Left lung (tissue), 10 donors: Measurements from ENCODE around the gene KRTAP10-5. TPM values are rescaled to one million over a fixed set of nuclear protein-coding genes. Genes with fewer than 3 reads are reported as not detected.
"Not testable (repeated sequence)": the region's sequence is repeated elsewhere in the genome, so short reads cannot be mapped to it uniquely, and the experiment has no call there.

Experiments used
- ATAC-seq: fragments of 200-7000 bp; cut with Tn5 transposase; one replicate; pipeline ENCODE4 v1.9.1; 2020; ENCODE audit warnings: moderate library complexity
- DNase-seq, 4 donors: peaks; one replicate each; pipeline ENCODE4 v3.0.0-alpha.2; 2013 to 2020
- H3K27ac ChIP-seq, 2 donors: fragments of 200-600 bp; sonication (generic) in 1 of 2; one replicate each; pipeline versions ENCODE4 v1.5.0 to v1.8.0; 2020 to 2021
- H3K27me3 ChIP-seq, 2 donors: fragments of 200-600 bp; sonication (generic) in 1 of 2; one replicate each; pipeline versions ENCODE4 v1.5.0 to v1.8.0; 2020 to 2021
- H3K36me3 ChIP-seq, 2 donors: fragments of 200-600 bp; sonication (generic) in 1 of 2; one replicate each; pipeline versions ENCODE4 v1.5.0 to v1.8.0; 2020 to 2021
- H3K4me1 ChIP-seq, 2 donors: fragments of 200-600 bp; one replicate each; pipeline ENCODE4 v1.8.0; 2021
- H3K4me3 ChIP-seq, 2 donors: fragments of 200-600 bp; sonication (generic) in 1 of 2; one replicate each; pipeline versions ENCODE4 v1.5.0 to v1.8.0; 2020 to 2021; ENCODE audit warnings: mild to moderate bottlenecking in 1 of 2
- H3K9me3 ChIP-seq, 2 donors: fragments of 200-600 bp; sonication (generic) in 1 of 2; one replicate each; pipeline versions ENCODE4 v1.5.0 to v1.8.0; 2020 to 2021
- CTCF ChIP-seq, 2 donors: fragments of 200-600 bp; sonication (generic) in 1 of 2; IDR thresholded peaks; one replicate each; pipeline versions ENCODE4 v1.5.0 to v1.8.0; 2021; ENCODE audit warnings: antibody characterized with exemption in 2 of 2
- intact Hi-C, 2 donors: fragments of 100-400 bp; cut with DNase I; formaldehyde crosslinking; loops; one replicate each; pipeline versions ENCODE4 v1.11.2 to v1.14.2; 2022
- polyA plus RNA-seq, 6 donors: library from polyadenylated mRNA; unstranded; fragments of 120-200 nt; gene quantifications; one replicate each; pipeline ENCODE4 v1.2.1, GENCODE V29; 2013; ENCODE audit not compliant: insufficient read length in 6 of 6
- total RNA-seq, 2 donors: library from RNA; stranded (reverse); fragmentation: NEBNext Ultra II Directional; extraction: Animal tissue kit (Norgen Biotek cat#: 25700); gene quantifications; one replicate each; pipeline ENCODE4 v1.2.1, GENCODE V29; 2021
- donor health status: DM: no; HTN: yes; CAD: no.
- donor health status: DM: no; HTN: no; CAD: no.

The KRTAP10-5 gene
- total and polyA plus RNA-seq, 8 donors, result not detected

GRCh38 chr21:44592446-44593311 is 12.3 kb upstream of the KRTAP10-5 start, which contains the start of gene KRTAP10-6:
TSS of gene KRTAP10-6 (minus strand) at chr21:44592505. CDS start at chr21:44592484, 21 bp downstream.
- Histone ChIP-seq H3K27ac (no peak within 1 kb of the TSS), H3K9me3 (no peaks in the 10 kb centered on the region), H3K27me3 (peaks cover 0 to 37% of the 10 kb centered on the region in 2 donors), H3K4me1 (no peaks in the 10 kb centered on the region), H3K4me3 (no peak within 1 kb of the TSS), H3K36me3 (no peaks in the 10 kb centered on the region)
- ATAC-seq (no peak), DNase-seq (no peak)
- TF ChIP-seq CTCF (IDR thresholded peaks at IDR 0.05), result no peak
- intact Hi-C loops, result no loop called here

GRCh38 chr21:44591801-44592130 is 11.4 kb upstream of the KRTAP10-5 start:
- H3K27me3 ChIP-seq, result peaks cover 0 to 37% of the 10 kb centered on the region in 2 donors
- H3K4me1 ChIP-seq, H3K36me3 ChIP-seq, DNase-seq, H3K27ac ChIP-seq, intact Hi-C loops, H3K9me3 ChIP-seq, ATAC-seq, H3K4me3 ChIP-seq: not testable (repeated sequence)

GRCh38 chr21:44590897-44591800 is 10.7 kb upstream of the KRTAP10-5 start:
- ATAC-seq, H3K9me3 ChIP-seq: not testable (repeated sequence)

DNA sequence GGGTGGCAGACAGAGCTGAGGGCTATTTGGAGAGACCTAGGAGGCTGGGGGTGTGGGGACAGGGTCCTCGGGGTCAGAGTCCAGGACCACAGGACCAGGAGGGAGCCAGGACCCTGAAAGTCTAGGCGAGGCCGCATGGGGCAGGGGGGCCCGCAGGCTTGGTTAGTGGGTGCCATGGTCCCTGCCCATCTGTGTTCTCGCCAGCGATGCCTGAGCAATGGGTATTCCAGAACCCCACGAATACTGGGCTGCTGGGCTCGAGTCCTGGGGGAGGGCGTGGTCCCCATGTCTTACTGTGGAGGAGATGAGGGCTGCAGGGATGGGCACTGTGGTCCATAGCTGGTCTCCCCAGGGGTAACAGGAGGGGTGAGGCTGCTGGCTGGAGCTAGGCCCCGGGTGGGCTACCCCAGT is 9.9 kb upstream of the KRTAP10-5 start:
- no peak for ATAC-seq
- intact Hi-C loops, result no loop called here
- DNase-seq, result no peak
- Histone ChIP-seq H3K9me3 (no peaks in the 10 kb centered on the region), H3K4me3 (no peak overlapping the region), H3K27me3 (peaks cover 0 to 52% of the 10 kb centered on the region in 2 donors), H3K4me1 (no peaks in the 10 kb centered on the region), H3K36me3 (no peaks in the 10 kb centered on the region), H3K27ac (no peak overlapping the region)
- no peak for TF ChIP-seq CTCF (IDR thresholded peaks at IDR 0.05)

More at GRCh38 chr21:44590897-44591800, 10.7 kb upstream of the KRTAP10-5 start:
- H3K36me3 ChIP-seq, DNase-seq, H3K27ac ChIP-seq, H3K4me1 ChIP-seq, H3K4me3 ChIP-seq, intact Hi-C loops: not testable (repeated sequence)
- H3K27me3 ChIP-seq, result peaks cover 0 to 44% of the 10 kb centered on the region in 2 donors

- Histone ChIP-seq H3K27ac (no peak overlapping the region), H3K36me3 (no peaks in the 10 kb centered on the region), H3K4me3 (no peak overlapping the region), H3K9me3 (no peaks in the 10 kb centered on the region), H3K27me3 (peaks cover 0 to 58% of the 10 kb centered on the region in 2 donors), H3K4me1 (no peaks in the 10 kb centered on the region)
- intact Hi-C loops, result no loop called here
- no peak for DNase-seq
- no peak for ATAC-seq
- TF ChIP-seq CTCF (IDR thresholded peaks at IDR 0.05), result no peak
These were observed 9.3 kb upstream of the KRTAP10-5 start for GRCh38 chr21:44589586-44590305.
